ENCODE measurements around the gene PATL2.
"Not testable (repeated sequence)": the region's sequence is repeated elsewhere in the genome, so short reads cannot be mapped to it uniquely, and the experiment has no call there.

PATL2 gene

GRCh38 chr15:44711096-44711742 lies at the start of gene PATL2, which contains the start of gene B2M:
TSS of gene PATL2 (minus strand) at chr15:44711323. CDS start at chr15:44676490, 34,833 bp downstream.
TSS of gene B2M (plus strand) at chr15:44711517. CDS start at chr15:44711547, 30 bp downstream.
- no peaks in the 10 kb centered on the region for H3K9me3 ChIP-seq (ENCODE audit: control insufficient read depth, low read length)
- H3K4me2 ChIP-seq (ENCODE audit: low read length) = peak within 1 kb of the TSS; percentile 88
- H3K4me1 ChIP-seq = no peaks in the 10 kb centered on the region
- H3K27me3 ChIP-seq (ENCODE audit: control insufficient read depth, insufficient read depth, low read length) = no peaks in the 10 kb centered on the region
- H3K27ac ChIP-seq = peak within 1 kb of the TSS; percentile 93
- H2AFZ ChIP-seq = peak within 1 kb of the TSS; percentile 90
- H3K36me3 ChIP-seq (ENCODE audit: control insufficient read depth, insufficient read depth, low read length) = no peaks in the 10 kb centered on the region
- H3K79me2 ChIP-seq = no peaks in the 10 kb centered on the region
- TF ChIP-seq, protein P1, sequence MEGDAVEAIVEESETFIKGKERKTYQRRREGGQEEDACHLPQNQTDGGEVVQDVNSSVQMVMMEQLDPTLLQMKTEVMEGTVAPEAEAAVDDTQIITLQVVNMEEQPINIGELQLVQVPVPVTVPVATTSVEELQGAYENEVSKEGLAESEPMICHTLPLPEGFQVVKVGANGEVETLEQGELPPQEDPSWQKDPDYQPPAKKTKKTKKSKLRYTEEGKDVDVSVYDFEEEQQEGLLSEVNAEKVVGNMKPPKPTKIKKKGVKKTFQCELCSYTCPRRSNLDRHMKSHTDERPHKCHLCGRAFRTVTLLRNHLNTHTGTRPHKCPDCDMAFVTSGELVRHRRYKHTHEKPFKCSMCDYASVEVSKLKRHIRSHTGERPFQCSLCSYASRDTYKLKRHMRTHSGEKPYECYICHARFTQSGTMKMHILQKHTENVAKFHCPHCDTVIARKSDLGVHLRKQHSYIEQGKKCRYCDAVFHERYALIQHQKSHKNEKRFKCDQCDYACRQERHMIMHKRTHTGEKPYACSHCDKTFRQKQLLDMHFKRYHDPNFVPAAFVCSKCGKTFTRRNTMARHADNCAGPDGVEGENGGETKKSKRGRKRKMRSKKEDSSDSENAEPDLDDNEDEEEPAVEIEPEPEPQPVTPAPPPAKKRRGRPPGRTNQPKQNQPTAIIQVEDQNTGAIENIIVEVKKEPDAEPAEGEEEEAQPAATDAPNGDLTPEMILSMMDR (IDR thresholded peaks at IDR 0.05) = no peak
- H3K4me3 ChIP-seq (ENCODE audit: low read depth, low read length) = peak within 1 kb of the TSS; percentile 88
- peak within 1 kb of the TSS; percentile 88 for H3K9ac ChIP-seq

GRCh38 chr15:44753345-44753744 lies 42.2 kb upstream of the PATL2 start:
- Histone ChIP-seq H3K4me3 (ENCODE audit: low read depth, low read length) (no peak overlapping the region), H3K4me2 (ENCODE audit: low read length) (no peak overlapping the region), H3K27ac (no peak overlapping the region), H2AFZ (no peak overlapping the region), H3K36me3 (ENCODE audit: control insufficient read depth, insufficient read depth, low read length) (no peaks in the 10 kb centered on the region), H3K9ac (no peak overlapping the region), H3K4me1 (no peaks in the 10 kb centered on the region), H3K9me3 (ENCODE audit: control insufficient read depth, low read length) (no peaks in the 10 kb centered on the region), H3K79me2 (no peaks in the 10 kb centered on the region), H3K27me3 (ENCODE audit: control insufficient read depth, insufficient read depth, low read length) (no peaks in the 10 kb centered on the region)
- TF ChIP-seq, protein P1 (IDR thresholded peaks at IDR 0.05) = no peak

GRCh38 chr15:44743454-44743853 lies 32.3 kb upstream of the PATL2 start:
- H3K9ac ChIP-seq; H3K36me3 ChIP-seq (ENCODE audit: control insufficient read depth, insufficient read depth, low read length); H3K27ac ChIP-seq; H3K79me2 ChIP-seq; H3K4me1 ChIP-seq; H2AFZ ChIP-seq; H3K4me2 ChIP-seq (ENCODE audit: low read length); H3K9me3 ChIP-seq (ENCODE audit: control insufficient read depth, low read length); H3K27me3 ChIP-seq (ENCODE audit: control insufficient read depth, insufficient read depth, low read length); H3K4me3 ChIP-seq (ENCODE audit: low read depth, low read length): not testable (repeated sequence)

DNA sequence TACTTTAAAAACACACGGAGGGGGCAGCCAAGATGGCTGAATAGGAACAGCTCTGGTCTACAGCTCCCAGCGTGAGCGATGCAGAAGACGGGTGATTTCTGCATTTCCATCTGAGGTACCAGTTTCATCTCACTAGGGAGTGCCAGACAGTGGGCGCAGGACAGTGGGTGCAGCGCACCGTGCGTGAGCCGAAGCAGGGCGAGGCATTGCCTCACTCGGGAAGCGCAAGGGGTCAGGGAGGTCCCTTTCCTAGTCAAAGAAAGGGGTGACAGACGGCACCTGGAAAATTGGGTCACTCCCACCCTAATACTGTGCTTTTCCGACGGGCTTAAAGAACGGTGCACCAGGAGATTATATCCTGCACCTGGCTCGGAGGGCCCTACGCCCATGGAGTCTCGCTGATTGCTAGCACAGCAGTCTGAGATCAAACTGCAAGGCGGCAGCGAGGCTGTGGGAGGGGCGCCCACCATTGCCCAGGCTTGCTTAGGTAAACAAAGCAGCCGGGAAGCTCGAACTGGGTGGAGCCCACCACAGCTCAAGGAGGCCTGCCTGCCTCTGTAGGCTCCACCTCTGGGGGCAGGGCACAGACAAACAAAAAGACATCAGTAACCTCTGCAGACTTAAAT lies 28.2 kb upstream of the PATL2 start:
- not testable (repeated sequence) for H3K4me2 ChIP-seq (ENCODE audit: low read length); H2AFZ ChIP-seq; H3K4me3 ChIP-seq (ENCODE audit: low read depth, low read length); H3K9me3 ChIP-seq (ENCODE audit: control insufficient read depth, low read length); H3K27ac ChIP-seq; H3K79me2 ChIP-seq; H3K4me1 ChIP-seq; H3K27me3 ChIP-seq (ENCODE audit: control insufficient read depth, insufficient read depth, low read length); H3K36me3 ChIP-seq (ENCODE audit: control insufficient read depth, insufficient read depth, low read length); H3K9ac ChIP-seq

- Histone ChIP-seq H3K9ac (no peak overlapping the region), H3K4me1 (peaks cover 9% of the 10 kb centered on the region), H3K36me3 (ENCODE audit: control insufficient read depth, insufficient read depth, low read length) (no peaks in the 10 kb centered on the region), H3K79me2 (no peaks in the 10 kb centered on the region), H3K27me3 (ENCODE audit: control insufficient read depth, insufficient read depth, low read length) (no peaks in the 10 kb centered on the region), H3K4me2 (ENCODE audit: low read length) (no peak overlapping the region), H3K4me3 (ENCODE audit: low read depth, low read length) (no peak overlapping the region), H3K27ac (no peak overlapping the region), H3K9me3 (ENCODE audit: control insufficient read depth, low read length) (no peaks in the 10 kb centered on the region), H2AFZ (no peak overlapping the region)
- TF ChIP-seq, protein P1 (IDR thresholded peaks at IDR 0.05) = peak; percentile 54
Observed at GRCh38 chr15:44738340-44738984, 27.3 kb upstream of the PATL2 start.
